GM23338 (cell line): ENCODE results near the gene COL4A1. TPM values are rescaled to one million over a fixed set of nuclear protein-coding genes. Genes with fewer than 3 reads are reported as not detected.

Experiments used
- ATAC-seq: fragments of 200-7000 bp; cut with Tn5 transposase; 3 replicates; pipeline ENCODE4 v1.9.1; 2020
- DNase-seq: peaks from one replicate; pipeline ENCODE4 v3.0.0-alpha.2; 2015; ENCODE audit warnings: low spot score
- H2AFZ ChIP-seq: fragments of 200-600 bp; sonication (generic); 2 replicates; pipeline ENCODE4 v1.8.0; 2016; ENCODE audit warnings: antibody characterized with exemption, mild to moderate bottlenecking, moderate library complexity
- H3F3A ChIP-seq: fragments of 200-600 bp; sonication (generic); replicated peaks from 2 replicates; pipeline ENCODE4 v1.8.0; 2017; ENCODE audit warnings: antibody characterized with exemption, mixed run types, low read depth
- H3K27ac ChIP-seq: fragments of 200-600 bp; sonication (generic); 2 replicates; pipeline ENCODE4 v1.6.1; 2016; ENCODE audit warnings: low read depth
- H3K27me3 ChIP-seq: fragments of 200-600 bp; sonication (generic); 2 replicates; pipeline ENCODE4 v1.8.0; 2016; ENCODE audit warnings: mild to moderate bottlenecking, mixed run types, moderate library complexity; ENCODE audit not compliant: insufficient read depth
- H3K36me3 ChIP-seq: fragments of 200-600 bp; sonication (generic); 2 replicates; pipeline ENCODE4 v1.8.0; 2016; ENCODE audit warnings: mild to moderate bottlenecking; ENCODE audit not compliant: insufficient read depth
- H3K4me1 ChIP-seq: fragments of 200-600 bp; sonication (generic); 2 replicates; pipeline ENCODE4 v1.8.0; 2016; ENCODE audit warnings: mild to moderate bottlenecking, moderate library complexity; ENCODE audit not compliant: insufficient read depth
- H3K4me2 ChIP-seq: fragments of 200-600 bp; sonication (generic); 2 replicates; pipeline ENCODE4 v1.7.1; 2017; ENCODE audit warnings: mixed run types
- H3K4me3 ChIP-seq: fragments of 200-600 bp; sonication (generic); 2 replicates; pipeline ENCODE4 v1.6.1; 2016; ENCODE audit warnings: mixed run types
- H3K79me2 ChIP-seq: fragments of 200-600 bp; sonication (generic); replicated peaks from 2 replicates; pipeline ENCODE4 v1.8.0; 2017; ENCODE audit warnings: mild to moderate bottlenecking; ENCODE audit not compliant: insufficient read depth
- H3K9me2 ChIP-seq: fragments of 200-600 bp; sonication (generic); 2 replicates; pipeline ENCODE4 v1.8.0; 2017; ENCODE audit not compliant: insufficient read depth
- H4K20me1 ChIP-seq: fragments of 200-600 bp; sonication (generic); replicated peaks from 2 replicates; pipeline ENCODE4 v1.8.0; 2017; ENCODE audit warnings: mild to moderate bottlenecking; ENCODE audit not compliant: insufficient read depth
- H3K27ac Mint-ChIP-seq: 2 replicates; pipeline ENCODE4 v1.8.0; 2020; ENCODE audit warnings: inconsistent platforms, mild to moderate bottlenecking, moderate library complexity, mixed read lengths
- H3K27me3 Mint-ChIP-seq: 3 replicates; pipeline ENCODE4 v1.8.0; 2022; ENCODE audit warnings: low read depth, mild to moderate bottlenecking, moderate library complexity, mixed read lengths, inconsistent platforms; ENCODE audit not compliant: insufficient read depth, poor library complexity
- H3K36me3 Mint-ChIP-seq: 3 replicates; pipeline ENCODE4 v1.8.0; 2021; ENCODE audit warnings: low read depth, mild to moderate bottlenecking, inconsistent platforms, moderate library complexity, mixed read lengths
- H3K4me1 Mint-ChIP-seq: 3 replicates; pipeline ENCODE4 v1.8.0; 2020; ENCODE audit warnings: mild to moderate bottlenecking, inconsistent platforms, mixed read lengths
- H3K4me3 Mint-ChIP-seq: 3 replicates; pipeline ENCODE4 v1.8.0; 2021; ENCODE audit warnings: moderate library complexity, mild to moderate bottlenecking, inconsistent platforms, mixed read lengths
- H3K9me3 Mint-ChIP-seq: 3 replicates; pipeline ENCODE4 v1.8.0; 2020; ENCODE audit warnings: moderate library complexity, mild to moderate bottlenecking, inconsistent platforms, mixed read lengths
- CREB1 ChIP-seq: fragments of 250-450 bp; sonication (Bioruptor Pico); IDR thresholded peaks from 2 replicates; pipeline ENCODE4 v1.5.0; 2020; ENCODE audit warnings: low read depth, mild to moderate bottlenecking, moderate library complexity
- EZH2 ChIP-seq: fragments of 200-600 bp; sonication (generic); IDR thresholded peaks from one replicate; pipeline ENCODE4 v1.8.0; 2017; ENCODE audit warnings: antibody characterized with exemption, mild to moderate bottlenecking, low read depth; ENCODE audit not compliant: unreplicated experiment
- JUNB ChIP-seq: IDR thresholded peaks from one replicate; pipeline ENCODE4 v1.6.1; 2016; ENCODE audit warnings: antibody characterized with exemption; ENCODE audit not compliant: unreplicated experiment
- NANOG ChIP-seq: IDR thresholded peaks from 2 replicates; pipeline ENCODE4 v1.6.1; 2016; ENCODE audit warnings: antibody characterized with exemption, borderline replicate concordance
- POLR2AphosphoS5 ChIP-seq: IDR thresholded peaks from 2 replicates; pipeline ENCODE4 v1.6.1; 2016; ENCODE audit warnings: antibody characterized with exemption, low read depth
- ZNF114 ChIP-seq: fragments of 250-450 bp; sonication (Bioruptor Pico); IDR thresholded peaks from 2 replicates; pipeline ENCODE4 v1.5.0; 2020; ENCODE audit warnings: mild to moderate bottlenecking, moderate library complexity
- ZNF331 ChIP-seq: fragments of 250-450 bp; sonication (Bioruptor Pico); IDR thresholded peaks from 2 replicates; pipeline ENCODE4 v1.5.0; 2020; ENCODE audit warnings: low read depth, mild to moderate bottlenecking, moderate library complexity
- polyA plus RNA-seq: library from polyadenylated mRNA; unstranded; fragments of >200 nt; fragmentation: Nextera tagmentation; extraction: Ambion mirVana; gene quantifications from 2 replicates; pipeline ENCODE4 v1.2.1, GENCODE V29; 2016
- total RNA-seq: library from RNA; depleted of rRNA; stranded (reverse); fragments of >200 nt; shearing (Covaris generic); gene quantifications from 2 replicates; pipeline ENCODE4 v1.2.3, GENCODE V29; 2014
- TF ChIP-seq, protein P1 (sequence below): IDR thresholded peaks from one replicate; pipeline ENCODE4 v1.6.1; 2018; ENCODE audit warnings: antibody characterized with exemption; ENCODE audit not compliant: unreplicated experiment
- TF ChIP-seq, protein P2 (sequence below): fragments of 250-450 bp; sonication (Bioruptor Pico); IDR thresholded peaks from 2 replicates; pipeline ENCODE4 v1.5.0; 2020; ENCODE audit warnings: mild to moderate bottlenecking, moderate library complexity

Gene COL4A1
- total and polyA plus RNA-seq, 2 experiments from 2014 or later, result 39.1 to 110 TPM

DNA sequence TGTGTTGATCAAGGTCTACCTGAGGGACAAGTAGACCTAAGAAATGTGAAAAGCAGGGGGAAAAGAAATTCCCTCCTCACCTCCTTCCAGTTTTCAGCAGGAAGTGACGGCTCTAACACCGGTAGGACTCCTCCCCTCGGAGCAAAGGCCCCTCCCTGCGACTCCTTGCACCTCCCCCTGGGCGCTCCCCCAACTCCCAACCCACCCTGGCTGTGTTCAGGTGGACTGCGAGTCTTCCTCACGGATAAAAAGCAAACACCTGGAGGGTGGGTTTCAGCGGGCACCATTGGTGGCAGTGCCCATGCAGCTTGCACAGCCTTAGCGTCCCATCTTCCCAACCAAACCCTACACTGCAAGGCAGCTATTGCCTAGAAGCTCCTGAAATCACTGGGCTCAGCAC lies 124.5 kb downstream of the COL4A1 start:
- no peak for DNase-seq
- no peak overlapping the region for H3K27ac Mint-ChIP-seq
- Histone ChIP-seq H3K27ac (no peak overlapping the region), H4K20me1 (no peaks in the 10 kb centered on the region; the same call in 1 of the 2 replicates), H3F3A (no peaks in the 10 kb centered on the region), H3K4me1 (no peaks in the 10 kb centered on the region), H3K4me3 (no peak overlapping the region), H3K36me3 (no peaks in the 10 kb centered on the region; the same call in 1 of the 2 replicates), H3K4me2 (no peak overlapping the region), H3K27me3 (no peaks in the 10 kb centered on the region), H2AFZ (no peak overlapping the region), H3K9me2 (no peaks in the 10 kb centered on the region), H3K79me2 (no peaks in the 10 kb centered on the region)
- peaks cover 36% of the 10 kb centered on the region for H3K36me3 Mint-ChIP-seq
- no peak for ATAC-seq
- H3K4me3 Mint-ChIP-seq, result no peak overlapping the region
- peaks cover 6% of the 10 kb centered on the region for H3K27me3 Mint-ChIP-seq
- no peak for TF ChIP-seq ZNF114
- H3K4me1 Mint-ChIP-seq, result peaks cover 12% of the 10 kb centered on the region
- no peaks in the 10 kb centered on the region; the same call in 2 of the 3 replicates for H3K9me3 Mint-ChIP-seq

DNA sequence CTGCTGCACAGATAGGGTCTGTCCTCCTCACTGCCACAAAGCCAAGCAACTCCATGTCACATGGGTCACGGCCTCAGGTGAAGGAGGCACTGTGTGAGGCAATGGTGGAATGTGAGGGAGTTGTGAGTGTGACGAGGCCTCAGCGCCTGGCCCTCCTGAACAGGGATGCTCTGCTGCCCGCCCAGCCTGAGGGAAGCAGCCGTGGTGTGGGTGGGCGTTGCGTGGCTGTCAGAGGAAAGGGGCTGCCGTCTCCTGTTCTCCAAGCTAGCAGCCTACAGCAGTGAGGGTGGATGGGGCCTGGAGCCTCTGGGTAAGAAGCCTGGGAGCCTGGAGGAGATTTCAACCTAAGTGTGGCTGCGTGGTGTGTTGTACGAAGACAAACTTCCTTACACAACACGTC lies 125.0 kb downstream of the COL4A1 start:
- Histone ChIP-seq H3K4me2 (no peak overlapping the region), H2AFZ (no peak overlapping the region), H3K9me2 (no peaks in the 10 kb centered on the region), H3K36me3 (no peaks in the 10 kb centered on the region; the same call in 1 of the 2 replicates), H3K4me1 (no peaks in the 10 kb centered on the region), H3K27ac (no peak overlapping the region), H3F3A (no peaks in the 10 kb centered on the region), H3K79me2 (no peaks in the 10 kb centered on the region), H3K4me3 (no peak overlapping the region), H4K20me1 (no peaks in the 10 kb centered on the region; the same call in 1 of the 2 replicates), H3K27me3 (no peaks in the 10 kb centered on the region)
- Mint-ChIP-seq H3K27me3 (peaks cover 4% of the 10 kb centered on the region), H3K4me1 (peaks cover 12% of the 10 kb centered on the region), H3K36me3 (peaks cover 36% of the 10 kb centered on the region), H3K27ac (no peak overlapping the region), H3K4me3 (no peak overlapping the region), H3K9me3 (no peaks in the 10 kb centered on the region; the same call in 2 of the 3 replicates)
- no peak for DNase-seq
- no peak for TF ChIP-seq EZH2
- no peak for TF ChIP-seq ZNF331 (CRISPR knock-in tag)
- no peak for ATAC-seq

DNA sequence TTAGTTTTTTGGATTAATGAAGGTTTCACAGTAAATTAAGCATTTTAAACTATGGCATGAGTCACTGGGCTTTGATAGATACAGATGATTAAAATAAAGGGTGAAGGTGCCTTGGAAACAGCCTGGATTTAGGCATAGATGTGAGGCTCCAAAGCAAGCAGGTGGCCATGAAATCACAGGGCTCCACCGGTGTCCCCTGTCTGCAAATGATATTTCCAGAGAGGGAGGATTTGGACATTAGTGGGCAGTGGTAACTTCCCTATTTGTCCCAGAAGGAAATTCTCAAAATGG lies 127.2 kb downstream of the COL4A1 start:
- no peak overlapping the region for H3K4me2 ChIP-seq
- H3K79me2 ChIP-seq, result no peaks in the 10 kb centered on the region
- H3K4me3 ChIP-seq, result no peak overlapping the region
- no peak overlapping the region for H3K4me3 Mint-ChIP-seq
- H3F3A ChIP-seq, result no peaks in the 10 kb centered on the region
- H2AFZ ChIP-seq, result no peak overlapping the region
- ATAC-seq (no peak), DNase-seq (no peak)
- no peaks in the 10 kb centered on the region; the same call in 1 of the 2 replicates for H4K20me1 ChIP-seq
- no peak overlapping the region for H3K27ac Mint-ChIP-seq
- H3K36me3 ChIP-seq, result no peaks in the 10 kb centered on the region; the same call in 1 of the 2 replicates
- H3K27ac ChIP-seq, result no peak overlapping the region
- no peaks in the 10 kb centered on the region for H3K9me2 ChIP-seq
- H3K27me3 Mint-ChIP-seq, result no peaks in the 10 kb centered on the region
- peaks cover 12% of the 10 kb centered on the region for H3K4me1 Mint-ChIP-seq
- H3K27me3 ChIP-seq, result no peaks in the 10 kb centered on the region
- no peaks in the 10 kb centered on the region; the same call in 2 of the 3 replicates for H3K9me3 Mint-ChIP-seq
- H3K36me3 Mint-ChIP-seq, result peaks cover 38% of the 10 kb centered on the region
- no peaks in the 10 kb centered on the region for H3K4me1 ChIP-seq
- TF ChIP-seq, protein P1, sequence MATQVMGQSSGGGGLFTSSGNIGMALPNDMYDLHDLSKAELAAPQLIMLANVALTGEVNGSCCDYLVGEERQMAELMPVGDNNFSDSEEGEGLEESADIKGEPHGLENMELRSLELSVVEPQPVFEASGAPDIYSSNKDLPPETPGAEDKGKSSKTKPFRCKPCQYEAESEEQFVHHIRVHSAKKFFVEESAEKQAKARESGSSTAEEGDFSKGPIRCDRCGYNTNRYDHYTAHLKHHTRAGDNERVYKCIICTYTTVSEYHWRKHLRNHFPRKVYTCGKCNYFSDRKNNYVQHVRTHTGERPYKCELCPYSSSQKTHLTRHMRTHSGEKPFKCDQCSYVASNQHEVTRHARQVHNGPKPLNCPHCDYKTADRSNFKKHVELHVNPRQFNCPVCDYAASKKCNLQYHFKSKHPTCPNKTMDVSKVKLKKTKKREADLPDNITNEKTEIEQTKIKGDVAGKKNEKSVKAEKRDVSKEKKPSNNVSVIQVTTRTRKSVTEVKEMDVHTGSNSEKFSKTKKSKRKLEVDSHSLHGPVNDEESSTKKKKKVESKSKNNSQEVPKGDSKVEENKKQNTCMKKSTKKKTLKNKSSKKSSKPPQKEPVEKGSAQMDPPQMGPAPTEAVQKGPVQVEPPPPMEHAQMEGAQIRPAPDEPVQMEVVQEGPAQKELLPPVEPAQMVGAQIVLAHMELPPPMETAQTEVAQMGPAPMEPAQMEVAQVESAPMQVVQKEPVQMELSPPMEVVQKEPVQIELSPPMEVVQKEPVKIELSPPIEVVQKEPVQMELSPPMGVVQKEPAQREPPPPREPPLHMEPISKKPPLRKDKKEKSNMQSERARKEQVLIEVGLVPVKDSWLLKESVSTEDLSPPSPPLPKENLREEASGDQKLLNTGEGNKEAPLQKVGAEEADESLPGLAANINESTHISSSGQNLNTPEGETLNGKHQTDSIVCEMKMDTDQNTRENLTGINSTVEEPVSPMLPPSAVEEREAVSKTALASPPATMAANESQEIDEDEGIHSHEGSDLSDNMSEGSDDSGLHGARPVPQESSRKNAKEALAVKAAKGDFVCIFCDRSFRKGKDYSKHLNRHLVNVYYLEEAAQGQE, result no peak
- TF ChIP-seq, protein P2, sequence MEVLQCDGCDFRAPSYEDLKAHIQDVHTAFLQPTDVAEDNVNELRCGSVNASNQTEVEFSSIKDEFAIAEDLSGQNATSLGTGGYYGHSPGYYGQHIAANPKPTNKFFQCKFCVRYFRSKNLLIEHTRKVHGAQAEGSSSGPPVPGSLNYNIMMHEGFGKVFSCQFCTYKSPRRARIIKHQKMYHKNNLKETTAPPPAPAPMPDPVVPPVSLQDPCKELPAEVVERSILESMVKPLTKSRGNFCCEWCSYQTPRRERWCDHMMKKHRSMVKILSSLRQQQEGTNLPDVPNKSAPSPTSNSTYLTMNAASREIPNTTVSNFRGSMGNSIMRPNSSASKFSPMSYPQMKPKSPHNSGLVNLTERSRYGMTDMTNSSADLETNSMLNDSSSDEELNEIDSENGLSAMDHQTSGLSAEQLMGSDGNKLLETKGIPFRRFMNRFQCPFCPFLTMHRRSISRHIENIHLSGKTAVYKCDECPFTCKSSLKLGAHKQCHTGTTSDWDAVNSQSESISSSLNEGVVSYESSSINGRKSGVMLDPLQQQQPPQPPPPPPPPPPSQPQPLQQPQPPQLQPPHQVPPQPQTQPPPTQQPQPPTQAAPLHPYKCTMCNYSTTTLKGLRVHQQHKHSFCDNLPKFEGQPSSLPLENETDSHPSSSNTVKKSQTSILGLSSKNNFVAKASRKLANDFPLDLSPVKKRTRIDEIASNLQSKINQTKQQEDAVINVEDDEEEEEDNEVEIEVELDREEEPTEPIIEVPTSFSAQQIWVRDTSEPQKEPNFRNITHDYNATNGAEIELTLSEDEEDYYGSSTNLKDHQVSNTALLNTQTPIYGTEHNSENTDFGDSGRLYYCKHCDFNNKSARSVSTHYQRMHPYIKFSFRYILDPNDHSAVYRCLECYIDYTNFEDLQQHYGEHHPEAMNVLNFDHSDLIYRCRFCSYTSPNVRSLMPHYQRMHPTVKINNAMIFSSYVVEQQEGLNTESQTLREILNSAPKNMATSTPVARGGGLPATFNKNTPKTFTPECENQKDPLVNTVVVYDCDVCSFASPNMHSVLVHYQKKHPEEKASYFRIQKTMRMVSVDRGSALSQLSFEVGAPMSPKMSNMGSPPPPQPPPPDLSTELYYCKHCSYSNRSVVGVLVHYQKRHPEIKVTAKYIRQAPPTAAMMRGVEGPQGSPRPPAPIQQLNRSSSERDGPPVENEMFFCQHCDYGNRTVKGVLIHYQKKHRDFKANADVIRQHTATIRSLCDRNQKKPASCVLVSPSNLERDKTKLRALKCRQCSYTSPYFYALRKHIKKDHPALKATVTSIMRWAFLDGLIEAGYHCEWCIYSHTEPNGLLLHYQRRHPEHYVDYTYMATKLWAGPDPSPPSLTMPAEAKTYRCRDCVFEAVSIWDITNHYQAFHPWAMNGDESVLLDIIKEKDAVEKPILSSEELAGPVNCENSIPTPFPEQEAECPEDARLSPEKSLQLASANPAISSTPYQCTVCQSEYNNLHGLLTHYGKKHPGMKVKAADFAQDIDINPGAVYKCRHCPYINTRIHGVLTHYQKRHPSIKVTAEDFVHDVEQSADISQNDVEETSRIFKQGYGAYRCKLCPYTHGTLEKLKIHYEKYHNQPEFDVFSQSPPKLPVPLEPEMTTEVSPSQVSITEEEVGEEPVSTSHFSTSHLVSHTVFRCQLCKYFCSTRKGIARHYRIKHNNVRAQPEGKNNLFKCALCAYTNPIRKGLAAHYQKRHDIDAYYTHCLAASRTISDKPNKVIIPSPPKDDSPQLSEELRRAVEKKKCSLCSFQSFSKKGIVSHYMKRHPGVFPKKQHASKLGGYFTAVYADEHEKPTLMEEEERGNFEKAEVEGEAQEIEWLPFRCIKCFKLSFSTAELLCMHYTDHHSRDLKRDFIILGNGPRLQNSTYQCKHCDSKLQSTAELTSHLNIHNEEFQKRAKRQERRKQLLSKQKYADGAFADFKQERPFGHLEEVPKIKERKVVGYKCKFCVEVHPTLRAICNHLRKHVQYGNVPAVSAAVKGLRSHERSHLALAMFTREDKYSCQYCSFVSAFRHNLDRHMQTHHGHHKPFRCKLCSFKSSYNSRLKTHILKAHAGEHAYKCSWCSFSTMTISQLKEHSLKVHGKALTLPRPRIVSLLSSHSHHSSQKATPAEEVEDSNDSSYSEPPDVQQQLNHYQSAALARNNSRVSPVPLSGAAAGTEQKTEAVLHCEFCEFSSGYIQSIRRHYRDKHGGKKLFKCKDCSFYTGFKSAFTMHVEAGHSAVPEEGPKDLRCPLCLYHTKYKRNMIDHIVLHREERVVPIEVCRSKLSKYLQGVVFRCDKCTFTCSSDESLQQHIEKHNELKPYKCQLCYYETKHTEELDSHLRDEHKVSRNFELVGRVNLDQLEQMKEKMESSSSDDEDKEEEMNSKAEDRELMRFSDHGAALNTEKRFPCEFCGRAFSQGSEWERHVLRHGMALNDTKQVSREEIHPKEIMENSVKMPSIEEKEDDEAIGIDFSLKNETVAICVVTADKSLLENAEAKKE (CRISPR knock-in tag), result no peak
- TF ChIP-seq POLR2AphosphoS5, result no peak
- no peak for TF ChIP-seq JUNB
- no peak for TF ChIP-seq NANOG
- no peak for TF ChIP-seq CREB1
